NCI-H2196 (cell line): ENCODE data around the gene ZFP36.
A peak's percentile ranks its signal among the peaks of the same experiment; 100 is the strongest.

Source experiments
- DNase-seq: peaks from one replicate; lab custom pipeline; 2025; ENCODE audit not compliant: unreplicated experiment; lab: John Stamatoyannopoulos, UW

The ZFP36 gene

GRCh38 chr19:39382991-39383828, 23.4 kb upstream of the ZFP36 start:
- DNase-seq = no peak

DNA sequence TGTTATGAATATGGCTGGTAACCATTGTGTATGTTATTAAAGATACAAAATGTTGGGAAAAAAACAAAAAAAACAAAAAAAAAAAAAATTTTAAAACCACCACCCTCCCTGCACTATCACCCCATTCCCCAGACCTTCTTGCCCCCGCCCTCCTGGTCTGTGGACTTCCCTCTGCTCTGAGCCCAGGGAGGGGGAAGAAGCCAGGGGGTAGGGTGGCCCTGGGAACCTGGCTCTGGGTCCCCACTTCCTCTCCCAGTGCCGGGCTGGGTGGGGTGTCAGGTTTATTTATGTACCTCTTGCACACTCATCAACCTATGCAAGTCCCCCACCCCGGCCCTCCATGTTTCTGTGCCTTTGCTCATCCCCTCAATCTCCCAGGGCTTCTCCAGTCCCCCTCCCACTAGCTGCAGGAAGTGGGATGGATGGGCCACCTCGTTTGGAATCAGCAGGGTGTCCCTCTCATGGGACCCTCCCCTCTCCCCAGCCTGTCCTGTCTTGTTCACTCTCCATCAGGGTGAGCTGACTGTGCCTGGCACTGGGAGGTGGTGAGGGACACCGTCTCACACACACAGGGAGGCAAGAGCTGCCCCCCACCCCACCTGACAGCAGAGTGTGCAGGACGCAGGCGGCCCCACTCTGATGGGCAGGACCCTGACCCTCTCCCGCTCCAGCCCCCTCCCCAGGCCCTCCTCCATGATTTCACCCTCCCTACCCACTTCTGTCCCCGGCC, 21.6 kb upstream of the ZFP36 start:
- no peak for DNase-seq

DNA sequence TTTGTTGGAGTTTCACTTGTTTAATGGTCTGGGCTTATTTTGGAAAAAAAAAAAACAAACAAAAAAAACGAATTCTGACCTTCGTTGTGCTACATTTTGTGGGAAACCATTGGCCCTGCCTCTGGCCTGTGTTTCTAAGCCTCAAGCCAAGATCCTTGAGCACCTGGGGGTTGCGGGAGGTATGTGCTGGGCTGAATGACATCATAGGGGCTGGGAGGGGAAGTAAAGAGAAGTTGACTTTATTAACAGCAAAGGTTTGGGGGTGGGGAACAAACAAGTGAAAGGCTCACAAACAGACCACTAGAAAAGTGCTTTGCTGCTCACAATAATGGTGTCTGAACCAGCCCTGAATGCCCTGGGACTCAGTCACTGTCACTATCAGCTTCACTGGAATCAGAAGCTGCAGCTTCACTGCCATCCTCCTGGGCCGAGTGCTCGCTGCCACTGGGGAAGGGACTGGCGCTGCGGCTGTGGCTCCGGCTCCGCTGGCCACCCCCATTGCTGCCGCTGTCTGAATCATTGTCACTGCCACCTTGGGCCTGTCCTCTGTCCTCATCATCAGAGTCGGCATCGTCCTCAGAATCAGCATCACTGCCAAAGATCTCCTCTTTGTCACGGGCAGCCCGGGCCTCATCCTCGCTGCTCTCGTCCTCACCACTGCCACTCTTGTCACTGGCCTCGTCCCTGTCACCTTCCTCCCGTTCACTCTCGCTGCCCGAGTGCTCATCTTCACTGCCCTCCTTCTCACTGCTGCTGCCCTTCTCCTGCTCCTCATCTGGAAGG, 20.8 kb upstream of the ZFP36 start:
- DNase-seq = no peak

GRCh38 chr19:39386557-39386956, 20.1 kb upstream of the ZFP36 start:
- DNase-seq = no peak

DNA sequence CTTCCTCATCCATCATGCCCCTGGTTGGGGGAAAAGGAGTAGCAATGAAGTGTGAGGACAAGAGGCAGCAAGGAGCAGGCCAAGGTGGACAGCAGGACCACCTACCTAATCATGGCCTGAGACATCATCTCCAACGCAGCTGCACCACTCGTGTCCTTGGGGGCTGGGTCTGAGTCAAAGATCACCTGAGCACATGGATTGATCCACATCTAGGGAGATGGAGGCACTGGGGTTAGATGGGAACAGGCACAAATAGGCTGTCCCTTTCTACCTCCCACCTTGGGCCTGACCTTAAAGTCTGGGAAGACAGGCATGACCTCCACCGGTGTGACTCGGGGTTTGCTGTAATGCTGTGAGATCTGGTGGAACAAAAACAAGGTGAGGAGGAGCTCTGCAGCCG, 18.0 kb upstream of the ZFP36 start:
- DNase-seq = no peak

DNA sequence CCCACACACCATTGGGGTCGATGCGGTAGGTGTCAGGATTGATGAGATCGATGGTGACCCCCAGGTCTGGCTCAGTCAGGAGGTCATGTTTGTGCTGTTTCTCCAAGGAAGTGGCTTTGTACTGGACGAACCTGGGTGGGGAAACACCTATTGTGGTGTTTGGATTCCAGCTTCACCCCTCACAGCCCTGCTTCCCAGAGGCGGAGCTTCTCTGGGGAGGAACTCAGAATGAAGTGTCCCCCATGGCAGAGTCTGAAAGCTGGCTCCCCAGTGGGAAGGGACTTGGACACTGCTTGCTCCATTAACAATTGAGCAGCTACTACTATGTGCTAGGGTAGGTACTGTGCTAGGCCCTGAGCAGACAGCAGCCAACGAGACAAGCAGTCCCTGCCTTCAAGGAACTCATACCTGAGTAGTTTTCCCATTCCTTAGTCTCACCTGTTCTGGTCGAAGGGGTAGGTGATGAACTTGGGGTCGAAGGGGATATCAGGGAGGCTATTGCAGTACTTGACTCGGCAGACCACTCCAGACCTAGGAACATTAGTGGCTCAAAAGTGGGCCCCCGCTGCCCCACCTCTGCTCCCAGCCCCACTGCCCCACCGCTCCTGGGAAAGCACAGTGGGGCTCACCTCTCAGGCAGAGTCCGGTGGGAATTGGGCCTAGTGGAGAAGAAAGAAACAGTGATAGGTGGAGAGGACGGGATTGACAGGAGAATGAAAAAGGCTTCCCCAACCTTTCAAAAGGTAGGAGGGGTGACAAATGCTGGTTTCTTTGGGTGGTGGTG, 16.8 kb upstream of the ZFP36 start:
- DNase-seq = no peak

- DNase-seq = peak; percentile 82
Measured at GRCh38 chr19:39390451-39390750, 16.2 kb upstream of the ZFP36 start.

DNA sequence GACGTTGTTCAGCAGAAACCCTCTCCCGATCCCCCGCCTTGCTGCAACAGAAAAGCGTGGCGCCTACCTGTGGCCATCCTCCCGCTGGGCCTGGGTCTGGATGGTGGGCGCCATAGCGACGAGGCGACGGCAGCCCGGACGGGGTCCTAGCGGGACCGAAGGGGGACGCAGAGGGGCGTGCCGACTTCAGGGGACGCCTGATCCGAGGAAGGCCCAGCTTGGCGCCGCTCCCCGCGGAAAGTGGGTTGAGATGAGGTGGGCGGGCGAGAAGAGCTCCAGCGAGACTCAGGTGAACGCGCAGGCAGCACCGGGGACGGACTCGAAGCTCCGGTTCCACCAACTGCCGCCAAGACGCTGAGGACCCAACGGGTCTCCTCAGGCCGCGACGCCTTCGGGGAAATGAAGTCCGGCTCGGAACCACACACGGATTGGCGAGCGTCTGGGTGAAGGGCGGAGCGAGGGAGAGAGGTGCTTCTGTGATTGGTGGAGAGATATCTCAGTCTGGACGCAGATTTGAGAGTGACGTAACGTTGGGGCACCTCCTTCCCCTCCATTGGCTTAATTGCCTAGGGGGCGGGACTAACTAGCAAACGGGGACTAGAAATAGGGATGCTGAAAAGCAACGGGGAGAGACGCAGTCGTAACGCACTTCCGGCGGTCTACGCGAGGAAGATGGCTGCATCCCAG, 15.8 kb upstream of the ZFP36 start, which contains the start of the genes MED29 and PAF1:
MED29 (plus strand) TSS at position 628 of the 687 bp plus-strand sequence; CDS start at position 673, 45 bp downstream.
PAF1 (minus strand) TSS at position 356 of the 687 bp plus-strand sequence; CDS start at position 114, 242 bp downstream.
- peak; percentile 99 for DNase-seq

GRCh38 chr19:39397360-39398296, 9.0 kb upstream of the ZFP36 start:
- peak; percentile 79 for DNase-seq

DNA sequence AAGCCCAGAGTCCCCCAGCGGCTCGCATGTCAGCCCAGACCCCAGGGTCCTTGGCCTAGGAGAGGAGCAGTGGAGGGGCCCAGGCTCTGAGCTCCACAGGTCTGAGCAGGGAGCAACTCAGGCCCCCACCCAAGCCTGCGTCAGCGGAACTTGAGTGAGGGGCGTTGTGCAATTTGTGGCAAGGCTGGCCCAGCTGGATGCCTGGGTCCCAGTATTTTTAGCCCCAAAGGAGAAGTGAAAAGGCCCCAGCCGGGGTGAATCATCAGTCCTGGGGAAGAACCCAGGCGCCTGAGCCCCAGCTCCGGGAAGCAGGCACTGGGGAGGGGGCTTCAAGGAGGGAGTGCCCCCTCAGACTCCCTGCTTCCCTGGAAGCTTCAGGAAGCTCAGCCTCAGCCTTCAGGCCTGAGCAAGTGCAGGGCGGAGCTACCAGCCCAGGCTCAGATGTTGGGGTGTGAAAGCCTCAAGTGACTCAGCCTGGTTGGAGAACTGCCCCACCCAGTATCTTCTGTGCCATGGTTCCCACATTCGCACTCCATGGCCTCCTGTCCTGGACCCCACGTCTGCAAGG, 8.3 kb upstream of the ZFP36 start:
- no peak for DNase-seq

GRCh38 chr19:39399668-39400050, 7.0 kb upstream of the ZFP36 start:
- DNase-seq = no peak

- DNase-seq = no peak
Measured at GRCh38 chr19:39400061-39400460, 6.6 kb upstream of the ZFP36 start.

- DNase-seq = no peak
Measured at GRCh38 chr19:39401070-39401548, 5.5 kb upstream of the ZFP36 start.

DNA sequence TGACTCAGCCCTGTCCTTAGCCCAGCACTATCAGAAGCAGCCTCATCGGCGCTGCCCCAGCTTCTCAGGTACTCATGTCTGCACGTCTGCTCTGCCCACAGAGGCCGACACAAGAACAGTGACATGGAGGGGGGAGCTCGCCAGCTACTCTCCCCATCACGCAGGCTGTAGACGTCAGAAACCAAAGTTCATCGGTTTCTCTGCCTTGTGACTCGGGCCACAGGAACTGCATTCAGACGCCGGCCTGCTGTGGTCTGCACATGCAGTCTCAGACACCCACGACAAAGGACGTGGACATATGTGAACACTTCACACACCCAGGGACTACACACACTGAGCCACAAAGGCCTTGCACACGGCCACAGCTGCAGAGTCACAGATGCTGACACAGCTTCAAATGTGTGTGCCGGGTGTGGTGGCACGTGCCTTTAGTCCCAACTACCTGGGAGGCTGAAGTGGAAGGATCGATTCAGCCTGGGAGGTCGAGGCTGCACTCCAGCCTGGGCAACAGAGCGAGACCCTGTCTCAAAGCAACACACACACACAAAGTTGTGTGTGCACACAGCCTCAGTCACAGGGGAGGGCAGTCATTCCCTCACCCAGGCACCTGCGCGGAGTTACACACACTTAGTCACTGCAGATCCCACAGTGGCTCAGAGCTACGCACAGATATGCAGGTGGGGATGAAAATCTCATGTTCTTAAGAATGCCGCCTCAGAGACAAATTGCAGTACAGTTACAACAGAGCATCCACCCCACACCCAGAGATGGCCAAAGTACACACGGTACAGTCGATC, 4.9 kb upstream of the ZFP36 start:
- no peak for DNase-seq

DNA sequence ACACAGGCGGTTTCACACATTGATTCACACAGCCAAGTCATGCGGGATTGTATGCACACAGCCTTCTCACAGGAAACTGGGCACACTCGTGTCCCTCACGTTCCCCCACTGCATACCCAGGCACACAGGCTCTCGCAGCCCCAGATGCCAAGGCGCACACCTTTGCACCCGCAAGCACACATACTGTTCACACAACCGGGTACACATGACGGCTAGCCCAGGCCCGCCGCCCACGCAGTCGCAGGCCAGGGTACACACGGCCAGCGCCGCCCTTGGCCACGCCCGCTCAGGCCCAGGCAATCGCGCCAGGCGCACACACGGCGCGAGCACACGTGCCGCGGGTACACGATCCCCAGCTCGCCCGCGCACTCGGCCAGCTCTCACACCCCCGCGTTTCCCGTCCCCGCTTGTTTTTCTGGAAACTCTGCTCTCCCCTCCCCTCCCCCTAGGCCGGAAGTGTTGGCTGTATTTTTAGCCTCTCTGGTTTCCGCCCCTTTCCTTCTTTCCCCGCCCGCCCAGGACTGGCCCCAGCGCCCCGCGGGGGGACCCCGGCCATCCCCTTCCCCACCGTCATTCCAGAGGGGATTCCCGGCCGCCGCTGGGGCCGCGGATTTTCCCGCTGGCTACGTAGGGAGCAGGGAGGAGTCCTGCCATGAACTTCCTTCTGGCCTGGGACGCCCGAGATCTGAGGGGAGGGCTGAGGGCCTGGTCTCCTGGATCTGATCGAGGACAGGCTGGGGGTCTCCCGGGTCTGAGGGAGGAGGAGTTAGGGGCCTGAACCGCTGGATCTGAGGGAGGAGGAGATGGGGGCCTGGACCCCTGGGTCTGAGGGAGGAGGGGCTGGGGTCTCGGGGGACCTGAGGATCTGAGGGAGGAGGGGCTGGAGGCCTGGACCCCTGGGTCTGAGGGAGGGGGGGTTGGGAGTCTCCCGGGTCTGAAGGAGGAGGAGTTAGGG, 4.0 kb upstream of the ZFP36 start:
- peak; percentile 76 for DNase-seq
